Stimulated activated CD4-positive, alpha-beta T cell treated with anti-CD3 and anti-CD28 coated beads, TNF-alpha, amount 100 ng/mL, for 48 hours (primary cell): ENCODE data around the gene C1QTNF6.

Source experiments
- DNase-seq, 3 donors: peaks; one replicate each; pipeline ENCODE4 v3.0.0-alpha.2; 2020; ENCODE audit warnings: low read depth in 3 of 3

C1QTNF6 gene

GRCh38 chr22:37162221-37163095 lies 25.6 kb downstream of the C1QTNF6 start:
- DNase-seq, result peak; percentile 72 to 78 (median 72)

- DNase-seq, result no peak
These were observed 26.6 kb downstream of the C1QTNF6 start for GRCh38 chr22:37161443-37161842.

GRCh38 chr22:37160027-37160426 lies 28.0 kb downstream of the C1QTNF6 start:
- DNase-seq, result no peak

GRCh38 chr22:37158963-37159290 lies 29.1 kb downstream of the C1QTNF6 start:
- DNase-seq, result no peak

GRCh38 chr22:37157516-37158285 lies 30.3 kb downstream of the C1QTNF6 start:
- DNase-seq, result no peak

GRCh38 chr22:37156686-37157435 lies 31.2 kb downstream of the C1QTNF6 start:
- no peak for DNase-seq

- no peak for DNase-seq
These were observed 32.1 kb downstream of the C1QTNF6 start for GRCh38 chr22:37155971-37156370.

GRCh38 chr22:37154925-37155712 lies 32.9 kb downstream of the C1QTNF6 start:
- no peak for DNase-seq

GRCh38 chr22:37153901-37154300 lies 34.1 kb downstream of the C1QTNF6 start:
- no peak for DNase-seq

GRCh38 chr22:37151401-37151800 lies 36.6 kb downstream of the C1QTNF6 start:
- no peak for DNase-seq

GRCh38 chr22:37150701-37151100 lies 37.3 kb downstream of the C1QTNF6 start:
- DNase-seq, result no peak

- DNase-seq, result no peak
These were observed 39.0 kb downstream of the C1QTNF6 start for GRCh38 chr22:37148742-37149665.

GRCh38 chr22:37148031-37148651 lies 39.9 kb downstream of the C1QTNF6 start:
- no peak for DNase-seq

GRCh38 chr22:37147186-37147990 lies 40.7 kb downstream of the C1QTNF6 start:
- no peak for DNase-seq

GRCh38 chr22:37146507-37147180 lies 41.4 kb downstream of the C1QTNF6 start:
- no peak for DNase-seq

- DNase-seq, result no peak
These were observed 42.0 kb downstream of the C1QTNF6 start for GRCh38 chr22:37146051-37146385.

- no peak for DNase-seq
These were observed 42.6 kb downstream of the C1QTNF6 start for GRCh38 chr22:37145180-37146050.

- DNase-seq, result no peak
These were observed 43.9 kb downstream of the C1QTNF6 start for GRCh38 chr22:37144180-37144554.
